SK-N-SH treated with all-trans-retinoic acid at 6 μM for 48 hours (cell line): ENCODE measurements around the gene TET2.

ENCODE experiments used
- ARNTL ChIP-seq: fragments of 450-650 bp; formaldehyde crosslinking; IDR thresholded peaks from 2 replicates; pipeline ENCODE4 v1.5.0; 2020; ENCODE audit warnings: low read depth, mild to moderate bottlenecking, moderate library complexity, borderline replicate concordance
- BACH2 ChIP-seq: fragments of 250-450 bp; sonication (Bioruptor Pico); IDR thresholded peaks from 2 replicates; pipeline ENCODE4 v1.9.0; 2021; ENCODE audit warnings: mild to moderate bottlenecking, borderline replicate concordance
- CSDC2 ChIP-seq: fragments of 250-450 bp; sonication (Bioruptor Pico); IDR thresholded peaks from 2 replicates; pipeline ENCODE4 v1.5.0; 2020; ENCODE audit warnings: mild to moderate bottlenecking, moderate library complexity
- RARB ChIP-seq: fragments of 250-450 bp; sonication (Bioruptor Pico); IDR thresholded peaks from 2 replicates; pipeline ENCODE4 v1.8.0; 2021; ENCODE audit warnings: mild to moderate bottlenecking, moderate library complexity
- TCF4 ChIP-seq: fragments of 250-450 bp; sonication (Bioruptor Pico); IDR thresholded peaks from 2 replicates; pipeline ENCODE4 v1.8.0; 2021; ENCODE audit warnings: mild to moderate bottlenecking, moderate library complexity, borderline replicate concordance
- TOX ChIP-seq: fragments of 250-450 bp; sonication (Bioruptor Pico); IDR thresholded peaks from 2 replicates; pipeline ENCODE4 v1.8.0; 2021; ENCODE audit warnings: mild to moderate bottlenecking, moderate library complexity, borderline replicate concordance
- ZFP30 ChIP-seq: fragments of 450-650 bp; formaldehyde crosslinking; IDR thresholded peaks from 2 replicates; pipeline ENCODE4 v1.5.0; 2022; ENCODE audit warnings: mild to moderate bottlenecking, moderate library complexity
- TF ChIP-seq, protein P1 (sequence below): fragments of 250-450 bp; sonication (Bioruptor Pico); IDR thresholded peaks from 2 replicates; pipeline ENCODE4 v1.8.0; 2021; ENCODE audit warnings: low read depth, mild to moderate bottlenecking, moderate library complexity, borderline replicate concordance
- TF ChIP-seq, protein P2 (sequence below): fragments of 250-450 bp; sonication (Bioruptor Pico); IDR thresholded peaks from 2 replicates; pipeline ENCODE4 v1.5.0; 2020; ENCODE audit warnings: mild to moderate bottlenecking, moderate library complexity
- TF ChIP-seq, protein P3 (sequence below): fragments of 250-450 bp; sonication (Bioruptor Pico); IDR thresholded peaks from 2 replicates; pipeline ENCODE4 v1.5.1; 2020; ENCODE audit warnings: low read depth, mild to moderate bottlenecking, moderate library complexity
- TF ChIP-seq, protein P4 (sequence below): fragments of 250-450 bp; sonication (Bioruptor Pico); IDR thresholded peaks from 2 replicates; pipeline ENCODE4 v1.8.0; 2020; ENCODE audit warnings: mild to moderate bottlenecking, moderate library complexity, borderline replicate concordance

DNA sequence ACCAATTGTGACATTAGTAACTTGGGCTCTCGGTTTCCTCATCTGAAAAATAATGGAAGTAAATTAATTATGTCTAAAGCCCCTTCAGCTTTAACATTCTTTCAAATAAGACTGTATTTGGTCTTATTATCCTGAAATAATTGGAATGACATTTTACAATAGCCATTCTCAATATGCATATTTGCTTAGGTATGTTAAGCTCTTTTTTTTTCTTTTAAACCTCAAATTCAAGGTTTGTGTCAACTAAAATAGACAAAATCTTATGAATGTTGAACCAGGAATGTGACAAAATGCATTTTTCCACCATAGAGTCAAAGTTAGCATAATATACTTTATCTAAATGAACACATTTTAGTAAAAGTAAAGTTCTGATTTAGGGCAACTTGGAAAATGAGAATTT, 34.4 kb upstream of the TET2 start:
- TF ChIP-seq, protein P1, sequence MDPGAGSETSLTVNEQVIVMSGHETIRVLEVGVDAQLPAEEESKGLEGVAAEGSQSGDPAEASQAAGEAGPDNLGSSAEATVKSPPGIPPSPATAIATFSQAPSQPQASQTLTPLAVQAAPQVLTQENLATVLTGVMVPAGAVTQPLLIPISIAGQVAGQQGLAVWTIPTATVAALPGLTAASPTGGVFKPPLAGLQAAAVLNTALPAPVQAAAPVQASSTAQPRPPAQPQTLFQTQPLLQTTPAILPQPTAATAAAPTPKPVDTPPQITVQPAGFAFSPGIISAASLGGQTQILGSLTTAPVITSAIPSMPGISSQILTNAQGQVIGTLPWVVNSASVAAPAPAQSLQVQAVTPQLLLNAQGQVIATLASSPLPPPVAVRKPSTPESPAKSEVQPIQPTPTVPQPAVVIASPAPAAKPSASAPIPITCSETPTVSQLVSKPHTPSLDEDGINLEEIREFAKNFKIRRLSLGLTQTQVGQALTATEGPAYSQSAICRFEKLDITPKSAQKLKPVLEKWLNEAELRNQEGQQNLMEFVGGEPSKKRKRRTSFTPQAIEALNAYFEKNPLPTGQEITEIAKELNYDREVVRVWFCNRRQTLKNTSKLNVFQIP (CRISPR knock-in tag) = no peak
- TF ChIP-seq, protein P2, sequence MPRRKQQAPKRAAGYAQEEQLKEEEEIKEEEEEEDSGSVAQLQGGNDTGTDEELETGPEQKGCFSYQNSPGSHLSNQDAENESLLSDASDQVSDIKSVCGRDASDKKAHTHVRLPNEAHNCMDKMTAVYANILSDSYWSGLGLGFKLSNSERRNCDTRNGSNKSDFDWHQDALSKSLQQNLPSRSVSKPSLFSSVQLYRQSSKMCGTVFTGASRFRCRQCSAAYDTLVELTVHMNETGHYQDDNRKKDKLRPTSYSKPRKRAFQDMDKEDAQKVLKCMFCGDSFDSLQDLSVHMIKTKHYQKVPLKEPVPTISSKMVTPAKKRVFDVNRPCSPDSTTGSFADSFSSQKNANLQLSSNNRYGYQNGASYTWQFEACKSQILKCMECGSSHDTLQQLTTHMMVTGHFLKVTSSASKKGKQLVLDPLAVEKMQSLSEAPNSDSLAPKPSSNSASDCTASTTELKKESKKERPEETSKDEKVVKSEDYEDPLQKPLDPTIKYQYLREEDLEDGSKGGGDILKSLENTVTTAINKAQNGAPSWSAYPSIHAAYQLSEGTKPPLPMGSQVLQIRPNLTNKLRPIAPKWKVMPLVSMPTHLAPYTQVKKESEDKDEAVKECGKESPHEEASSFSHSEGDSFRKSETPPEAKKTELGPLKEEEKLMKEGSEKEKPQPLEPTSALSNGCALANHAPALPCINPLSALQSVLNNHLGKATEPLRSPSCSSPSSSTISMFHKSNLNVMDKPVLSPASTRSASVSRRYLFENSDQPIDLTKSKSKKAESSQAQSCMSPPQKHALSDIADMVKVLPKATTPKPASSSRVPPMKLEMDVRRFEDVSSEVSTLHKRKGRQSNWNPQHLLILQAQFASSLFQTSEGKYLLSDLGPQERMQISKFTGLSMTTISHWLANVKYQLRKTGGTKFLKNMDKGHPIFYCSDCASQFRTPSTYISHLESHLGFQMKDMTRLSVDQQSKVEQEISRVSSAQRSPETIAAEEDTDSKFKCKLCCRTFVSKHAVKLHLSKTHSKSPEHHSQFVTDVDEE = no peak
- TF ChIP-seq TOX (CRISPR knock-in tag) (no peak), TCF4 (CRISPR knock-in tag) (no peak), RARB (CRISPR knock-in tag) (no peak), ZFP30 (no peak), ARNTL (CRISPR knock-in tag) (no peak), CSDC2 (CRISPR knock-in tag) (no peak), BACH2 (CRISPR knock-in tag) (no peak)
- TF ChIP-seq, protein P3, sequence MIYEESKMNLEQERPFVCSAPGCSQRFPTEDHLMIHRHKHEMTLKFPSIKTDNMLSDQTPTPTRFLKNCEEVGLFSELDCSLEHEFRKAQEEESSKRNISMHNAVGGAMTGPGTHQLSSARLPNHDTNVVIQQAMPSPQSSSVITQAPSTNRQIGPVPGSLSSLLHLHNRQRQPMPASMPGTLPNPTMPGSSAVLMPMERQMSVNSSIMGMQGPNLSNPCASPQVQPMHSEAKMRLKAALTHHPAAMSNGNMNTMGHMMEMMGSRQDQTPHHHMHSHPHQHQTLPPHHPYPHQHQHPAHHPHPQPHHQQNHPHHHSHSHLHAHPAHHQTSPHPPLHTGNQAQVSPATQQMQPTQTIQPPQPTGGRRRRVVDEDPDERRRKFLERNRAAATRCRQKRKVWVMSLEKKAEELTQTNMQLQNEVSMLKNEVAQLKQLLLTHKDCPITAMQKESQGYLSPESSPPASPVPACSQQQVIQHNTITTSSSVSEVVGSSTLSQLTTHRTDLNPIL = no peak
- TF ChIP-seq, protein P4, sequence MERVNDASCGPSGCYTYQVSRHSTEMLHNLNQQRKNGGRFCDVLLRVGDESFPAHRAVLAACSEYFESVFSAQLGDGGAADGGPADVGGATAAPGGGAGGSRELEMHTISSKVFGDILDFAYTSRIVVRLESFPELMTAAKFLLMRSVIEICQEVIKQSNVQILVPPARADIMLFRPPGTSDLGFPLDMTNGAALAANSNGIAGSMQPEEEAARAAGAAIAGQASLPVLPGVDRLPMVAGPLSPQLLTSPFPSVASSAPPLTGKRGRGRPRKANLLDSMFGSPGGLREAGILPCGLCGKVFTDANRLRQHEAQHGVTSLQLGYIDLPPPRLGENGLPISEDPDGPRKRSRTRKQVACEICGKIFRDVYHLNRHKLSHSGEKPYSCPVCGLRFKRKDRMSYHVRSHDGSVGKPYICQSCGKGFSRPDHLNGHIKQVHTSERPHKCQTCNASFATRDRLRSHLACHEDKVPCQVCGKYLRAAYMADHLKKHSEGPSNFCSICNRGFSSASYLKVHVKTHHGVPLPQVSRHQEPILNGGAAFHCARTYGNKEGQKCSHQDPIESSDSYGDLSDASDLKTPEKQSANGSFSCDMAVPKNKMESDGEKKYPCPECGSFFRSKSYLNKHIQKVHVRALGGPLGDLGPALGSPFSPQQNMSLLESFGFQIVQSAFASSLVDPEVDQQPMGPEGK (CRISPR knock-in tag) = no peak
